HG03432 (cell line): ENCODE data around the gene VPS16.
"Not testable (repeated sequence)": the region's sequence is repeated elsewhere in the genome, so short reads cannot be mapped to it uniquely, and the experiment has no call there.

Experiments used
- ATAC-seq: cut with Tn5 transposase; IDR thresholded peaks from one replicate; pipeline ENCODE4 v1.9.1; 2021; ENCODE audit warnings: mild to moderate bottlenecking, moderate library complexity; ENCODE audit not compliant: unreplicated experiment

The VPS16 gene

DNA sequence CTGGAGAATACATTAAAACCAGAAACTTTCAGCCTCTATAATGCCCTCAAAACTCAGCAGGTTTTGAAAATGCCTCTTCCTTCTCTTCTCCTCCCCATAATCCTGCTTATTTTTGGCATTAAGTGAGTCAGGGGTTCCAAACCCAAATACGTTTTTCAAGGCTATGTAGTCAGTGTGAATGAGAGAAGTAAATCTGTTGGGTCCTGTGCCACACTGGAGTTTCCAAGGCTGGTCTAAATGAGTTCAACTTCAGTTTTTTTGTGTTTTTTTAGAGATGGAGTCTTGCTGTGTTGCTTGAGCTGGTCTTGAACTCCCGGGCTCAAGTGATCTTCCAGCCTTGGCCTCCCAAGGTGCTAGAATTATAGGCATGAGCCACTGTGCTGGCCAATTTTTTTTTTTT lies 53.7 kb downstream of the VPS16 start:
- ATAC-seq: no peak

DNA sequence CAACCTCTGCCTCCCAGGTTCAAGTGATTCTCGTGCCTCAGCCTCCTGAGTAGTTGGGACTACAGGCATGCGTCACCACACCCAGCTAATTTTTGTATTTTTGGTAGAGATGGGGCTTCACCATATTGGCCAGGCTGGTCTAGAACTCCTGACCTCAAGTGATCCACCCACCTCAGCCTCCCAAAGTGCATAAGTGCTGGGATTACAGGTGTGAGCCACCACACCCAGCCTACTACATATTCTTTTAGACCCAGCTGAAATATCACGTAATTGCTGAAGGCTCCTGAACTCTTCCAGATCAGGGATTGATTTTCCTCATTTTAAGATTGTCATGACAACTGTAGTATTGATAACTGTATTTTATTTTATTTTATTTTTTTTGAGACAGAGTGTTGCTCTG lies 54.6 kb downstream of the VPS16 start:
- ATAC-seq: not testable (repeated sequence)

DNA sequence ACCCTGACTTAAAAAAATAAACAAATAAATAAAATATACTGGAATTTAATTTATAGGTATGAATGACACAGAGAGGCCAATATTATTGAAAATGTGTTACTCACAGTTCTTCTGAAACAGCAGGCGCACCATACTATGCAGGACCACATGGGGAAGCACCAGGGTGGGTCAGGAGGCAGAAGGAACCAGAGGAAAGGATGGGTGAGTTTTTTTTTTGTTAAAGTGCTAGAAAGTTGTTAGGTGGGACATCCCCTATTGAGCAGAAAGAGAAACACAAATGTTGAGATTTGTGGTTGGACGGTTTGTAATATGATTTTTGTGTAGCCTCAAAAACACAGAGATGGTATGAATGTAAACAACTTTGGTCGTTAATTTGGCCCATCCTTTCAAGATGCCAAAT lies 58.7 kb downstream of the VPS16 start:
- ATAC-seq: no peak

DNA sequence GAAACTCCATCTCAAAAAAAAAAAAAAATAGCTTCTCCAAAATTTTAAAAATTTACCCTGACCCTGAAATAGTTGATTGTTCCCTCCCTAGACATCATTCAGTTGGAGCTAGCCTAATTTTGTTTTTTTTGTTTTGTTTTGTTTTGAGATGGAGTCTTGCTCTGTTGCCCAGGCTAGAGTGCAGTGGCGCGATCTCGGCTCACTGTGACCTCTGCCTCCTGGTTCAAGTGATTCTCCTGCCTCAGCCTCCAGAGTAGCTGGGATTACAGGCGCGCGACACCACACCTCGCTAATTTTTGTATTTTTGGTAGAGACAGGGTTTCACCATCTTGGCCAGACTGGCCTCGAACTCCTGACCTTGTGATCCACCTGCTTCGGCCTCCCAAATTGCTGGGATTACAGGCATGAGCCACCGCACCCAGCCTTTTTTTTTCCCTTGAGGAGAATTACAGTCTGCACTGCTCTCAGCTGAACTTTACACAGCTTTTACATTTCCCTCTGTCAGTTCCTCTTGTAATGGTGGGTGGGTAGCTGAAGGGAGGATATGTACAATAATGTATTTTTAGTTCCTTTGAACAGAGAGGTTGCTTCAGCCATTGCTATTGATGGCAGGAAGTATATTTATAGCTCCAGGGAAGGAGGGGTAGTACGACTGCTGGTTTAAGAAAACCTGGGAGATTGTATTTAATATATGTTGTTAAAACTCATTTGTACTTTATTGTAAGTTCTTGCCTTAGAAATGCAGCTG lies 60.5 kb downstream of the VPS16 start:
- ATAC-seq: no peak

DNA sequence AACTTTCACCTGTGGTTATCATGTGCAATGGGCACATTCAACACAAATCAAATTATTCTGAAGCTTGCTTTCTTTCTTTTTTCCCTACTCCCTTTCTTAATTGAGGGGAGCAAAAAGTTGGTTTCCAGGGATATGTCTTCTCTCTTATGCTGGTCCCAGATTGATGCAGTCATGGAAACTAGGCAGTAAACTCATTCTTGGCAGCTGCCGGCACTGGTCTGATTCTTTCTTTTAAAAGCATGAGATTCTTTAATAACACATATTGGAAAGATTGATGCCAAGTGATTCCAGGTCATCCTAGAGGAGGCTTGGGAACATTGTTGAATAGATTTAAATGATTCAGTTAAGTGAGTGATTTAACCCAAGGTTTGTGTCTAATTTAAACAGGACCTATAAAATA lies 61.7 kb downstream of the VPS16 start:
- ATAC-seq: no peak

DNA sequence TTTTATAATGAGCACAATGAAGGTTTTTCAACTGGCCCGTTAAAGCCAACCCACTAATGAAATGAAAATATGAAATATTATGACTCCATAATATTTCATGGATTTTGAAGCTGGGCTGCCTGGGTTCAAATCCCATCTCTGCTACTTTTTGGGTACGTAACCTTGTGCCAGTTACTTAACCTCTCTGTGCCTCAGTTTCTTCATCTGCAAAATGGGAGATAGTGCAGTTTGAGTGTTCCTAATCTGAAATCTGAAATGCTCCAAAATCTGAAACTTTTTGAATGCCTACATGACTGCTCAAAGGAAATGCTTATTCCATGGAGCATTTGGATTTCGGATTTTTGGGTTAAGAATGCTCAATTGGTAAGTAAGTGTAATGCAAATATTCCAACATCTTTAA lies 62.3 kb downstream of the VPS16 start:
- no peak for ATAC-seq

DNA sequence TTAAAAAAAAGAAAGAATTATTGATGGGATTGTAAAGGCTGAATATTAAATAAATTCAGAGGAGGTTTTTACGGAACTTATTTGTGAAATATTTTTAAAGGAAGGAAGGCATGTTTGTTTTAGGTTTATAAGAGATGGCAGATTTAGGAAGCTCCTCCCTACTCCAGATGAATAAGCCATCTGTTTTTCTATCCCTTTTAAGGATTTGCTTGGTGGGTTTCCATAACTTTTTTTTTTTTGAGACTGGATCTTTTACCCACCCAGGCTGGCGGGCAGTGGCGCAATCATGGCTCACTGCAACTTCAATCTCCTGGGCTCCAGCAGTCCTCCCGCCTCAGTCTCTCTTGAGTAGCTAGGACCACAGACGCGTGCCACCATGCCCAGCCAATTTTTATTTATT lies 63.1 kb downstream of the VPS16 start:
- ATAC-seq: no peak

DNA sequence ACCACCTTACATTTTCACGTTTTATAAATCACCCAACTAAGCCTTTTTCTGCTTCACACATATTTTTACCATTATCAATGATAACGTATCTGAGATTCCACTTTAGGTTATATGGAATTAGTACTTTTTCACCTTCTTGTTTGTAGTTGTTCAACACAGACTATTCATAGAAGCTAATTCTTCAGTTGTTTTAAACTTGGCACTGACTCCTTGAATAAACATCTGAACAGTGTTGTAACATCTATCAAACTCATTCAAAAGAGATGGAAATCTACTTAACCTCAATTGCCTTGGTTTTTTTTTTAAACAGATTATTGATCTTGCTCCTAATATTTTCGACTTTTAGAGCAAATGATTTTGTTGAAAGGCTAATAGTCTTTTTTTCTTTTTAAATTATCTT lies 67.0 kb downstream of the VPS16 start:
- ATAC-seq: no peak

DNA sequence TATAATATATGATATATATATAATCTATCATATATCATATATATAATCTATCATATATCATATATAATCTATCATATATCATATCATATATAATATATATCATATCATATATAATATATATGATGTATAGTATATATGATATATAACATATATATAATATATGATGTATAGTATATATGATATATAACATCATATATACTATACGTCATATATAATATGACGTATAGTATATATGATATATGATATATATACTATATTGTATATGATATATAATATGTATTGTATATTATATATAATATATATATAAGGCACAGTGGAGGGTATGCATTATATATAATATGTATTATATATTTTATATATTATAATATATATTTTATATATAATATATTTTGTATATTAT lies 69.4 kb downstream of the VPS16 start:
- ATAC-seq: no peak

DNA sequence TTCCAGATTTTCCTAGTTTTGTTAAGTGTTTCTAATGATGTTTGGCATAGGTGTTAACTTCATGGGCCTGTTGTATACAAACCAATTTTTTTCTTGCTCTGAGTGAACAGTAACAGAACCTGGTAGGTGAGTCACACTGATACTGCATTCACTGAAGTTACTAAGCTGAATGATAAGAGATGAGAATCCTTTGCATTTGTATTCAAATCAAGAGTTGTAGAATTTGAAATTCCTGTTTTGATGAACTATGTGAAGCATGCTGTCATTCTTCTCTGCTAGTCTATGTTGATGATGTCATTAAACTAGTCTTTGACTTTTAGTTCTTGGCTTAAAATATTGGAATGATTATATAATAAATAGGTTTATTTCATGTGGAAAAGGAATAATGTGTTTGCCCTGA lies 70.7 kb downstream of the VPS16 start:
- no peak for ATAC-seq

DNA sequence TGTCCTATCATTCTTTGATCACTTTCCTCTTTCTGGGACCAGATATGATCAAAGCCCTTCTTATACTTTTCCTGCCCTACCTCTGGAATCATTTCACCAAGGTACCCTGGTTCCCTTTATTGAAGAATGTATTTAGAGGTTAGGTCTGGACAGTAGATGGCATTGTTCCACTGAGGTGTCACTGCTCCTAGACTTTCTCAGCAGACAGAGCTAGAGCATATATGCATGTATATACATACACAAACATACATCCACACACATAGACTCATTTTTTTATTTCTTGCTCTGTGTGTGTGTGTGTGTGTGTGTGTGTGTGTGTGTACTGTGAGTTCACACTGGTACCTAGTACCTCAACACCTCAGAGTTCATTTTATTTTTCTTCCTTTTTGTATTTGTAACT lies 73.6 kb downstream of the VPS16 start:
- no peak for ATAC-seq
